Endothelial cell of umbilical vein (primary cell): Measurements from ENCODE around the gene PCDHGA1. TPM values are rescaled to one million over a fixed set of nuclear protein-coding genes. Genes with fewer than 3 reads are reported as not detected.

Experiments used
- BruUV-seq: library from RNA; stranded (reverse); fragments of 400-500 nt; replicated peaks from 2 replicates; lab custom pipeline; 2021; lab: Mats Ljungman, UMichigan
- CTCF ChIA-PET: fragments of 300-600, 350-600 bp; sonication (Branson Sonifier 250); formaldehyde crosslinking; loops from one replicate; lab custom pipeline; 2021; ENCODE audit warnings: antibody characterized with exemption, inconsistent platforms; lab: Charles Lee
- POLR2A ChIA-PET: fragments of 300-600, 350-600 bp; sonication (Branson Sonifier 250); formaldehyde crosslinking; loops from one replicate; lab custom pipeline; 2021; ENCODE audit warnings: antibody characterized with exemption, inconsistent platforms; lab: Charles Lee
- DNase-seq: peaks from one replicate; pipeline ENCODE4 v3.0.0-alpha.2; 2011; ENCODE audit warnings: low read depth, low spot score
- FAIRE-seq: peaks from 2 replicates; lab custom pipeline; 2011; peaks lifted over from hg19 to GRCh38; lab: Jason Lieb, UNC
- H2AFZ ChIP-seq: 2 replicates; pipeline ENCODE4 v1.6.0; 2012; ENCODE audit warnings: low read depth, low read length, control low read depth, inconsistent platforms
- H3K27ac ChIP-seq: 2 replicates; pipeline ENCODE4 v1.5.1; 2011; ENCODE audit warnings: low read depth, mild to moderate bottlenecking, control low read depth, low read length, moderate library complexity; ENCODE audit not compliant: insufficient read depth
- H3K27me3 ChIP-seq, 2 experiments: 2 replicates each; pipeline versions ENCODE4 v1.6.0 to v1.6.1; 2011; ENCODE audit warnings: low read length in 2 of 2, mixed read lengths in 1 of 2; ENCODE audit not compliant: control insufficient read depth in 2 of 2, insufficient read depth in 2 of 2
- H3K36me3 ChIP-seq, 2 experiments: 2 replicates in 1 of 2; 3 replicates in 1 of 2; pipeline ENCODE4 v1.5.1; 2011; ENCODE audit warnings: low read length in 2 of 2, mild to moderate bottlenecking in 1 of 2, moderate library complexity in 1 of 2; ENCODE audit not compliant: control insufficient read depth in 2 of 2, insufficient read depth in 2 of 2; ENCODE audit errors: extremely low read depth in 1 of 2
- H3K4me1 ChIP-seq: 3 replicates; pipeline ENCODE4 v1.5.1; 2011; ENCODE audit warnings: mild to moderate bottlenecking, low read length; ENCODE audit not compliant: control insufficient read depth, insufficient read depth; ENCODE audit errors: extremely low read depth
- H3K4me2 ChIP-seq: 2 replicates; pipeline ENCODE4 v1.6.1; 2011; ENCODE audit warnings: low read length, control low read depth, mixed read lengths; ENCODE audit not compliant: insufficient read depth
- H3K4me3 ChIP-seq, 3 experiments: fragments of 200-600 bp in 1 of 3; sonication (generic), shearing (Covaris generic) in 1 of 3; replicated peaks in 1 of 3; 2 replicates each; pipeline ENCODE4 v1.5.1; 2011 to 2016; ENCODE audit warnings: control low read depth in 3 of 3, low read length in 3 of 3, mild to moderate bottlenecking in 2 of 3, inconsistent platforms in 1 of 3, low read depth in 1 of 3, moderate library complexity in 1 of 3; ENCODE audit not compliant: insufficient read depth in 1 of 3
- H3K79me2 ChIP-seq: 2 replicates; pipeline ENCODE4 v1.6.0; 2012; ENCODE audit warnings: low read length, inconsistent platforms; ENCODE audit not compliant: control insufficient read depth, insufficient read depth
- H3K9ac ChIP-seq: replicated peaks from 2 replicates; pipeline ENCODE3; 2011; ENCODE audit warnings: low read length, control low read depth; ENCODE audit not compliant: insufficient read depth; ENCODE audit errors: extremely low read depth
- H3K9me1 ChIP-seq: replicated peaks from 3 replicates; pipeline ENCODE4 v1.6.0; 2011; ENCODE audit warnings: mild to moderate bottlenecking, low read length; ENCODE audit not compliant: control insufficient read depth, insufficient read depth; ENCODE audit errors: extremely low read depth
- H3K9me3 ChIP-seq: replicated peaks from 2 replicates; pipeline ENCODE4 v1.5.1; 2012; ENCODE audit warnings: low read length, inconsistent platforms; ENCODE audit not compliant: control insufficient read depth, insufficient read depth
- H4K20me1 ChIP-seq: replicated peaks from 2 replicates; pipeline ENCODE3; 2011; ENCODE audit warnings: mild to moderate bottlenecking, low read length; ENCODE audit not compliant: control insufficient read depth, insufficient read depth; ENCODE audit errors: extremely low read depth
- EZH2 ChIP-seq: IDR thresholded peaks from 2 replicates; pipeline ENCODE4 v1.6.1; 2012; ENCODE audit warnings: borderline replicate concordance, low read depth, mild to moderate bottlenecking, moderate library complexity, low read length, inconsistent platforms; ENCODE audit not compliant: severe bottlenecking
- FOS ChIP-seq: IDR thresholded peaks from 2 replicates; pipeline ENCODE4 v1.6.1; 2011; ENCODE audit warnings: mild to moderate bottlenecking, low read length, moderate library complexity, borderline replicate concordance; ENCODE audit not compliant: insufficient read depth
- MAX ChIP-seq: IDR thresholded peaks from 2 replicates; pipeline ENCODE4 v1.6.1; 2011; ENCODE audit not compliant: insufficient read depth, insufficient read length
- MYC ChIP-seq: IDR thresholded peaks from one replicate; pipeline ENCODE4 v1.6.1; 2011; ENCODE audit warnings: mild to moderate bottlenecking, low read depth, low read length
- POLR2A ChIP-seq: IDR thresholded peaks from 2 replicates; pipeline ENCODE4 v1.6.1; 2012; ENCODE audit warnings: low read depth, mild to moderate bottlenecking, control low read depth, low read length
- POLR2AphosphoS5 ChIP-seq: IDR thresholded peaks from 2 replicates; pipeline ENCODE4 v1.6.1; 2012; ENCODE audit warnings: low read depth, mild to moderate bottlenecking, control low read depth, low read length, moderate library complexity; ENCODE audit not compliant: insufficient read depth
- dilution Hi-C: fragments of 300-500 bp; cut with MboI; formaldehyde crosslinking; loops from one replicate; pipeline ENCODE4 v1.15.0; 2019; ENCODE audit warnings: low sequenced_read_pairs; ENCODE audit not compliant: extremely low pct_ligation_motif_present
- intact Hi-C: fragments of 100-400 bp; cut with micrococcal nuclease; formaldehyde crosslinking; loops from one replicate; pipeline ENCODE4 v1.10.0; 2022
- polyA plus RNA-seq, 4 experiments: library from polyadenylated mRNA; depleted of rRNA in 3 of 4; stranded (reverse) in 3 of 4; unstranded in 1 of 4; fragments of >200 nt; gene quantifications; 2 replicates each; pipeline versions ENCODE4 v1.2.1 to v1.2.3, GENCODE V29; 2011 to 2012; ENCODE audit warnings: missing spikeins in 1 of 4
- total RNA-seq: library from RNA; stranded (reverse); gene quantifications from 2 replicates; pipeline ENCODE4 v1.2.3, GENCODE V29; 2021
- TF ChIP-seq, protein P1 (sequence below), 2 donors: IDR thresholded peaks; 1 replicate in 1 of 2; 2 replicates in 1 of 2; pipeline ENCODE4 v1.5.1; 2011; ENCODE audit warnings: low read length in 2 of 2, mild to moderate bottlenecking in 2 of 2, moderate library complexity in 2 of 2, control low read depth in 1 of 2, inconsistent platforms in 1 of 2, low read depth in 1 of 2; ENCODE audit not compliant: insufficient read depth in 1 of 2; ENCODE audit errors: extremely low read depth in 1 of 2

PCDHGA1 gene
- total and polyA plus RNA-seq, 2 donors (not counting 3 experiments of a cell fraction or from before 2014, with no cell fraction given): 0.22 to 0.44 TPM

DNA sequence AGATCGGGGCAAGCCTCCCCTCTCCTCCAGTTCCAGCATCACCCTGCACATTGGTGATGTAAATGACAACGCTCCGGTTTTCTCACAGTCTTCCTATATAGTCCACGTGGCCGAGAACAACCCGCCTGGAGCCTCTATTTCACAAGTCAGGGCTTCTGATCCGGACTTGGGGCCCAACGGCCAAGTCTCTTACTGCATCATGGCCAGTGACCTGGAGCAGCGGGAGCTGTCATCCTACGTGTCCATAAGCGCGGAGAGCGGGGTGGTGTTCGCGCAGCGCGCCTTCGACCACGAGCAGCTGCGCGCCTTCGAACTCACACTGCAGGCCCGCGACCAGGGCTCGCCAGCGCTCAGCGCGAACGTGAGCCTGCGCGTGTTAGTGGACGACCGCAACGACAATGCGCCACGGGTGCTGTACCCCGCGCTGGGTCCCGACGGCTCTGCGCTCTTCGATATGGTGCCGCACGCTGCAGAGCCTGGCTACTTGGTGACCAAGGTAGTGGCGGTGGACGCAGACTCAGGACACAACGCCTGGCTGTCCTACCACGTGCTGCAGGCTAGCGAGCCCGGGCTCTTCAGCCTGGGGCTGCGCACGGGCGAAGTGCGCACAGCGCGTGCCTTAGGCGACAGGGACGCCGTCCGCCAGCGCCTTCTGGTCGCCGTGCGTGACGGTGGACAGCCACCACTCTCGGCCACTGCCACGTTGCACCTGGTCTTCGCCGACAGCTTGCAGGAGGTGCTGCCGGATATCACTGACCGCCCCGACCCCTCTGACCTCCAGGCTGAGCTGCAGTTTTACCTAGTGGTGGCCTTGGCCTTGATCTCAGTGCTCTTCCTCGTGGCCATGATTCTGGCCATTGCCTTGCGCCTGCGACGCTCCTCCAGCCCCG is 59.1 kb downstream of the PCDHGA1 start:
- no peaks in the 10 kb centered on the region for H3K9me1 ChIP-seq
- no peak overlapping the region for H3K4me3 ChIP-seq
- BruUV-seq: no TSS peak
- ChIA-PET POLR2A (no interaction called here), CTCF (interaction anchor here (1.5 to 4.1 kb wide), 8 partner anchors 8 to 178 kb away, joined by 4 to 32 read pairs (median 6); partner anchors contain the start of genes PCDHGA10, PCDHGA12, PCDHGA4 and PCDHGA6)
- no peaks in the 10 kb centered on the region for H3K36me3 ChIP-seq
- no peak for TF ChIP-seq MYC
- no peak for TF ChIP-seq EZH2
- TF ChIP-seq, protein P1, sequence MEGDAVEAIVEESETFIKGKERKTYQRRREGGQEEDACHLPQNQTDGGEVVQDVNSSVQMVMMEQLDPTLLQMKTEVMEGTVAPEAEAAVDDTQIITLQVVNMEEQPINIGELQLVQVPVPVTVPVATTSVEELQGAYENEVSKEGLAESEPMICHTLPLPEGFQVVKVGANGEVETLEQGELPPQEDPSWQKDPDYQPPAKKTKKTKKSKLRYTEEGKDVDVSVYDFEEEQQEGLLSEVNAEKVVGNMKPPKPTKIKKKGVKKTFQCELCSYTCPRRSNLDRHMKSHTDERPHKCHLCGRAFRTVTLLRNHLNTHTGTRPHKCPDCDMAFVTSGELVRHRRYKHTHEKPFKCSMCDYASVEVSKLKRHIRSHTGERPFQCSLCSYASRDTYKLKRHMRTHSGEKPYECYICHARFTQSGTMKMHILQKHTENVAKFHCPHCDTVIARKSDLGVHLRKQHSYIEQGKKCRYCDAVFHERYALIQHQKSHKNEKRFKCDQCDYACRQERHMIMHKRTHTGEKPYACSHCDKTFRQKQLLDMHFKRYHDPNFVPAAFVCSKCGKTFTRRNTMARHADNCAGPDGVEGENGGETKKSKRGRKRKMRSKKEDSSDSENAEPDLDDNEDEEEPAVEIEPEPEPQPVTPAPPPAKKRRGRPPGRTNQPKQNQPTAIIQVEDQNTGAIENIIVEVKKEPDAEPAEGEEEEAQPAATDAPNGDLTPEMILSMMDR (IDR thresholded peaks at IDR 0.05; ENCODE audit: extremely low read depth in 1 of 2, insufficient read depth in 1 of 2, low read depth in 1 of 2, low read length in 2 of 2): no peak
- TF ChIP-seq FOS: no peak
- TF ChIP-seq POLR2A: no peak
- no peak for TF ChIP-seq POLR2AphosphoS5
- TF ChIP-seq MAX: no peak
- H3K9ac ChIP-seq: no peak overlapping the region
- intact Hi-C loops: no loop called here
- H3K4me1 ChIP-seq: no peaks in the 10 kb centered on the region
- no peaks in the 10 kb centered on the region for H3K79me2 ChIP-seq
- H3K4me2 ChIP-seq: no peak overlapping the region
- no peak overlapping the region for H3K27ac ChIP-seq
- DNase-seq (no peak), FAIRE-seq (no peak)
- peaks cover 2% of the 10 kb centered on the region for H3K9me3 ChIP-seq
- dilution Hi-C loops: no loop called here
- peaks cover 31 to 77% of the 10 kb centered on the region in 2 experiments for H3K27me3 ChIP-seq
- no peak overlapping the region for H2AFZ ChIP-seq
- no peaks in the 10 kb centered on the region for H4K20me1 ChIP-seq
